Kidney (tissue), 14 donors: Measurements from ENCODE around the gene KIF5A. TPM values are rescaled to one million over a fixed set of nuclear protein-coding genes. Genes with fewer than 3 reads are reported as not detected.

Source experiments
- DNase-seq, 5 donors: peaks; one replicate each; pipeline ENCODE4 v3.0.0-alpha.2; 2013 to 2020
- FAIRE-seq: peaks from 2 replicates; lab custom pipeline; 2012; peaks lifted over from hg19 to GRCh38; lab: Jason Lieb, UNC
- H3K27ac ChIP-seq, 2 donors: one replicate each; pipeline ENCODE4 v1.7.0; 2013; ENCODE audit warnings: low read depth in 2 of 2, low read length in 2 of 2, inconsistent platforms in 1 of 2
- H3K27me3 ChIP-seq: one replicate; pipeline ENCODE4 v1.7.1; 2013; ENCODE audit warnings: low read length, inconsistent platforms; ENCODE audit not compliant: control insufficient read depth, insufficient read depth
- H3K36me3 ChIP-seq, 3 donors: one replicate each; pipeline versions ENCODE4 v1.7.0 to v1.7.1; 2013; ENCODE audit warnings: low read length in 3 of 3, control low read depth in 1 of 3, inconsistent platforms in 1 of 3; ENCODE audit not compliant: insufficient read depth in 3 of 3, control insufficient read depth in 2 of 3
- H3K4me1 ChIP-seq, 3 donors: one replicate each; pipeline versions ENCODE4 v1.7.0 to v1.7.1; 2013; ENCODE audit warnings: low read length in 3 of 3, inconsistent platforms in 1 of 3, low read depth in 1 of 3; ENCODE audit not compliant: control insufficient read depth in 2 of 3, insufficient read depth in 2 of 3
- H3K4me3 ChIP-seq, 3 donors: one replicate each; pipeline versions ENCODE4 v1.7.0 to v1.8.1; 2013; ENCODE audit warnings: low read length in 3 of 3, control low read depth in 1 of 3, inconsistent platforms in 1 of 3
- H3K9ac ChIP-seq, 3 donors: one replicate each; pipeline versions ENCODE4 v1.7.0 to v1.7.1; 2013; ENCODE audit warnings: low read length in 3 of 3, control low read depth in 1 of 3, inconsistent platforms in 1 of 3
- H3K9me3 ChIP-seq, 3 donors: one replicate each; pipeline versions ENCODE4 v1.7.0 to v1.7.1; 2013; ENCODE audit warnings: low read length in 3 of 3, control low read depth in 1 of 3, inconsistent platforms in 1 of 3; ENCODE audit not compliant: control insufficient read depth in 2 of 3, insufficient read depth in 1 of 3
- CTCF ChIP-seq: IDR thresholded peaks from 3 replicates; pipeline ENCODE4 v1.5.1; 2012; ENCODE audit warnings: mild to moderate bottlenecking, moderate library complexity, borderline replicate concordance; ENCODE audit not compliant: insufficient read depth; ENCODE audit errors: extremely low read depth
- intact Hi-C: fragments of 100-400 bp; cut with DNase I; formaldehyde crosslinking; loops from one replicate; pipeline ENCODE4 v1.11.1; 2022
- polyA plus RNA-seq: library from polyadenylated mRNA; stranded (reverse); fragments of 350-450 nt; fragmentation: Illumina TruSeq; extraction: RNeasy Lipid Tissue Mini Kit (QIAGEN cat#74804); gene quantifications from one replicate; pipeline ENCODE4 v1.2.3, GENCODE V29; 2014; ENCODE audit warnings: low read depth, low replicate concordance; ENCODE audit not compliant: insufficient read depth
- total RNA-seq: library from RNA; stranded (reverse); fragmentation: NEBNext Ultra II Directional; extraction: Animal tissue kit (Norgen Biotek cat#: 25700); gene quantifications from one replicate; pipeline ENCODE4 v1.2.1, GENCODE V29; 2021
- donor health status: control.
- donor health status: control.
- donor health status: control.
- donor health status: control.
- donor health status: control.
- donor health status: DM: yes; HTN: yes; CAD: no.
- donor health status: Normal renal cell carcinoma (clear cell type).

The KIF5A gene
- total and polyA plus RNA-seq, 2 donors from 2014 or later: 0.69 to 1.3 TPM

GRCh38 chr12:57579677-57580465 lies 30.0 kb downstream of the KIF5A start:
- TF ChIP-seq CTCF: no peak
- no peak overlapping the region for H3K9ac ChIP-seq
- intact Hi-C loops: loop anchor here (5.0 kb wide), 1 partner anchor 42 kb away; no protein-coding TSS in a partner anchor
- H3K27me3 ChIP-seq: no peaks in the 10 kb centered on the region
- H3K36me3 ChIP-seq: no peaks in the 10 kb centered on the region
- no peak overlapping the region for H3K27ac ChIP-seq
- no peak for DNase-seq
- H3K9me3 ChIP-seq: no peaks in the 10 kb centered on the region
- no peaks in the 10 kb centered on the region for H3K4me1 ChIP-seq
- no peak for FAIRE-seq
- H3K4me3 ChIP-seq: no peak overlapping the region

GRCh38 chr12:57580466-57580795 lies 30.6 kb downstream of the KIF5A start:
- Histone ChIP-seq H3K36me3 (no peaks in the 10 kb centered on the region), H3K27me3 (no peaks in the 10 kb centered on the region), H3K4me3 (no peak overlapping the region), H3K4me1 (no peaks in the 10 kb centered on the region), H3K27ac (no peak overlapping the region), H3K9me3 (no peaks in the 10 kb centered on the region), H3K9ac (no peak overlapping the region)
- intact Hi-C loops: loop anchor here (5.0 kb wide), 1 partner anchor 42 kb away; no protein-coding TSS in a partner anchor
- no peak for FAIRE-seq
- DNase-seq: no peak
- no peak for TF ChIP-seq CTCF

GRCh38 chr12:57581802-57582201 lies 32.0 kb downstream of the KIF5A start:
- H3K4me1 ChIP-seq: no peaks in the 10 kb centered on the region

More at GRCh38 chr12:57581802-57582201, 32.0 kb downstream of the KIF5A start:
- FAIRE-seq (no peak), DNase-seq (no peak)
- no peak overlapping the region for H3K4me3 ChIP-seq
- intact Hi-C loops: loop anchor here (5.0 kb wide), 1 partner anchor 40 kb away; no protein-coding TSS in a partner anchor
- H3K27me3 ChIP-seq: no peaks in the 10 kb centered on the region
- no peak overlapping the region for H3K27ac ChIP-seq
- no peak for TF ChIP-seq CTCF
- H3K36me3 ChIP-seq: no peaks in the 10 kb centered on the region
- no peaks in the 10 kb centered on the region for H3K9me3 ChIP-seq
- no peak overlapping the region for H3K9ac ChIP-seq
